Measurements from ENCODE around the gene URB1.
"Not testable (repeated sequence)": the region's sequence is repeated elsewhere in the genome, so short reads cannot be mapped to it uniquely, and the experiment has no call there.

URB1 gene

GRCh38 chr21:32432982-32433660 lies 40.3 kb upstream of the URB1 start:
- H3K27ac ChIP-seq (ENCODE audit: extremely low read depth, low read depth, low read length); H3K4me1 ChIP-seq (ENCODE audit: control insufficient read depth, insufficient read depth, low read length); H3K9me3 ChIP-seq (ENCODE audit: control insufficient read depth, insufficient read depth, low read depth, low read length); H3K36me3 ChIP-seq (ENCODE audit: control insufficient read depth in 2 of 2, insufficient read depth in 1 of 2, low read length in 2 of 2); CTCF ChIA-PET; POLR2A ChIA-PET; H3K4me3 ChIP-seq (ENCODE audit: low read depth, low read length): not testable (repeated sequence)

GRCh38 chr21:32427958-32428623 lies 35.3 kb upstream of the URB1 start:
- Histone ChIP-seq H3K36me3 (ENCODE audit: control insufficient read depth in 2 of 2, insufficient read depth in 1 of 2, low read length in 2 of 2) (no peaks in the 10 kb centered on the region), H3K4me1 (ENCODE audit: control insufficient read depth, insufficient read depth, low read length) (no peaks in the 10 kb centered on the region), H3K9me3 (ENCODE audit: control insufficient read depth, insufficient read depth, low read depth, low read length) (no peaks in the 10 kb centered on the region), H3K27ac (ENCODE audit: extremely low read depth, low read depth, low read length) (no peak overlapping the region), H3K4me3 (ENCODE audit: low read depth, low read length) (no peak overlapping the region)
- ChIA-PET CTCF (interaction anchor here (0.7 to 2.0 kb wide), 2 partner anchors 25 to 36 kb away, joined by 4 to 8 read pairs; no protein-coding TSS in a partner anchor), POLR2A (no interaction called here)
- no peak for TF ChIP-seq ZNF785 (tag by site-specific recombination; IDR thresholded peaks at IDR 0.05)

- CTCF ChIA-PET = interaction anchor here (2.0 kb wide), 1 partner anchor 23 kb away, joined by 5 read pairs; no protein-coding TSS in a partner anchor
Measured at GRCh38 chr21:32426592-32427051, 33.8 kb upstream of the URB1 start.

GRCh38 chr21:32426066-32426465 lies 33.3 kb upstream of the URB1 start:
- Histone ChIP-seq H3K36me3 (ENCODE audit: control insufficient read depth in 2 of 2, insufficient read depth in 1 of 2, low read length in 2 of 2) (no peaks in the 10 kb centered on the region), H3K27ac (ENCODE audit: extremely low read depth, low read depth, low read length) (no peak overlapping the region), H3K4me1 (ENCODE audit: control insufficient read depth, insufficient read depth, low read length) (no peaks in the 10 kb centered on the region), H3K9me3 (ENCODE audit: control insufficient read depth, insufficient read depth, low read depth, low read length) (no peaks in the 10 kb centered on the region), H3K4me3 (ENCODE audit: low read depth, low read length) (no peak overlapping the region)
- ChIA-PET POLR2A (no interaction called here), CTCF (interaction anchor here (2.0 kb wide), 1 partner anchor 23 kb away, joined by 5 read pairs; no protein-coding TSS in a partner anchor)
- TF ChIP-seq ZNF513 (tag by site-specific recombination; IDR thresholded peaks at IDR 0.05) (no peak), ZNF214 (tag by site-specific recombination; IDR thresholded peaks at IDR 0.05; ENCODE audit: borderline replicate concordance) (no peak), SALL2 (tag by site-specific recombination; IDR thresholded peaks at IDR 0.05; ENCODE audit: borderline replicate concordance) (no peak), ZNF830 (tag by site-specific recombination; IDR thresholded peaks at IDR 0.05; ENCODE audit: low read depth) (no peak), AEBP2 (tag by site-specific recombination; IDR thresholded peaks at IDR 0.05; ENCODE audit: borderline replicate concordance) (no peak), ZNF518A (tag by site-specific recombination; conservative IDR thresholded peaks at IDR 0.05; ENCODE audit: low read depth) (no peak), ZBTB7A (tag by site-specific recombination; IDR thresholded peaks at IDR 0.05; ENCODE audit: low read depth) (no peak), RBAK (tag by site-specific recombination; IDR thresholded peaks at IDR 0.05) (no peak), ZNF623 (tag by site-specific recombination; IDR thresholded peaks at IDR 0.05) (no peak), ZNF37A (tag by site-specific recombination; IDR thresholded peaks at IDR 0.05) (no peak), ZBTB44 (tag by site-specific recombination; IDR thresholded peaks at IDR 0.05) (no peak)

More at GRCh38 chr21:32426592-32427051, 33.8 kb upstream of the URB1 start:
- H3K36me3 ChIP-seq (ENCODE audit: control insufficient read depth in 2 of 2, insufficient read depth in 1 of 2, low read length in 2 of 2) = no peaks in the 10 kb centered on the region
- H3K4me3 ChIP-seq (ENCODE audit: low read depth, low read length) = no peak overlapping the region
- POLR2A ChIA-PET = no interaction called here
- no peak for TF ChIP-seq ZNF777 (tag by site-specific recombination; IDR thresholded peaks at IDR 0.05; ENCODE audit: borderline replicate concordance)
- TF ChIP-seq KLF9 (tag by site-specific recombination; IDR thresholded peaks at IDR 0.05; ENCODE audit: low read depth) = no peak
- no peak for TF ChIP-seq ZNF155 (tag by site-specific recombination; IDR thresholded peaks at IDR 0.05)
- TF ChIP-seq PRDM1 (tag by site-specific recombination; IDR thresholded peaks at IDR 0.05) = no peak
- no peak for TF ChIP-seq ZNF140 (tag by site-specific recombination; IDR thresholded peaks at IDR 0.05)
- TF ChIP-seq OSR2 (tag by site-specific recombination; IDR thresholded peaks at IDR 0.05) = no peak
- TF ChIP-seq ZNF670 (tag by site-specific recombination; IDR thresholded peaks at IDR 0.05; ENCODE audit: low read depth) = no peak
- no peak for TF ChIP-seq ZNF266 (tag by site-specific recombination; IDR thresholded peaks at IDR 0.05; ENCODE audit: low read depth)
- TF ChIP-seq ZNF423 (tag by site-specific recombination; IDR thresholded peaks at IDR 0.05) = no peak
- no peak for TF ChIP-seq ZNF76 (tag by site-specific recombination; IDR thresholded peaks at IDR 0.05; ENCODE audit: borderline replicate concordance, low read depth)
- TF ChIP-seq ZNF23 (tag by site-specific recombination; IDR thresholded peaks at IDR 0.05; ENCODE audit: borderline replicate concordance) = no peak
- TF ChIP-seq ZBTB21 (tag by site-specific recombination; IDR thresholded peaks at IDR 0.05) = no peak
- no peaks in the 10 kb centered on the region for H3K4me1 ChIP-seq (ENCODE audit: control insufficient read depth, insufficient read depth, low read length)
- H3K27ac ChIP-seq (ENCODE audit: extremely low read depth, low read depth, low read length) = no peak overlapping the region
- H3K9me3 ChIP-seq (ENCODE audit: control insufficient read depth, insufficient read depth, low read depth, low read length) = no peaks in the 10 kb centered on the region

Data from HEK293 (cell line).